Measurements from ENCODE around the gene CPXM2. TPM values are rescaled to one million over a fixed set of nuclear protein-coding genes. Genes with fewer than 3 reads are reported as not detected.

CPXM2 gene
- total RNA-seq, 2 experiments from 2014 or later, result not detected

GRCh38 chr10:123761666-123762230, 129.9 kb downstream of the CPXM2 start:
- Histone ChIP-seq H3K4me3 (ENCODE audit: low read depth, low read length, poor library complexity, severe bottlenecking) (no peak overlapping the region), H4K20me1 (ENCODE audit: insufficient read depth, low read length) (no peaks in the 10 kb centered on the region), H3K9me3 (ENCODE audit: low read length) (no peaks in the 10 kb centered on the region), H3K79me2 (ENCODE audit: insufficient read depth, low read depth, low read length) (no peaks in the 10 kb centered on the region), H2AFZ (ENCODE audit: low read length) (no peak overlapping the region), H3K4me1 (ENCODE audit: insufficient read depth, low read length, poor library complexity, severe bottlenecking) (no peaks in the 10 kb centered on the region), H3K4me2 (ENCODE audit: low read length) (no peak overlapping the region), H3K9me2 (ENCODE audit: insufficient read depth, low read length) (no peaks in the 10 kb centered on the region), H3K36me3 (ENCODE audit: insufficient read depth, low read length) (no peaks in the 10 kb centered on the region), H3K27ac (ENCODE audit: low read depth, low read length, poor library complexity, severe bottlenecking) (no peak overlapping the region)
- ChIA-PET CTCF (ENCODE audit: unreplicated experiment) (no interaction called here), POLR2A (no interaction called here)
- intact Hi-C loops (cut with micrococcal nuclease; ENCODE audit: unreplicated experiment), result no loop called here
- TF ChIP-seq, protein P1, sequence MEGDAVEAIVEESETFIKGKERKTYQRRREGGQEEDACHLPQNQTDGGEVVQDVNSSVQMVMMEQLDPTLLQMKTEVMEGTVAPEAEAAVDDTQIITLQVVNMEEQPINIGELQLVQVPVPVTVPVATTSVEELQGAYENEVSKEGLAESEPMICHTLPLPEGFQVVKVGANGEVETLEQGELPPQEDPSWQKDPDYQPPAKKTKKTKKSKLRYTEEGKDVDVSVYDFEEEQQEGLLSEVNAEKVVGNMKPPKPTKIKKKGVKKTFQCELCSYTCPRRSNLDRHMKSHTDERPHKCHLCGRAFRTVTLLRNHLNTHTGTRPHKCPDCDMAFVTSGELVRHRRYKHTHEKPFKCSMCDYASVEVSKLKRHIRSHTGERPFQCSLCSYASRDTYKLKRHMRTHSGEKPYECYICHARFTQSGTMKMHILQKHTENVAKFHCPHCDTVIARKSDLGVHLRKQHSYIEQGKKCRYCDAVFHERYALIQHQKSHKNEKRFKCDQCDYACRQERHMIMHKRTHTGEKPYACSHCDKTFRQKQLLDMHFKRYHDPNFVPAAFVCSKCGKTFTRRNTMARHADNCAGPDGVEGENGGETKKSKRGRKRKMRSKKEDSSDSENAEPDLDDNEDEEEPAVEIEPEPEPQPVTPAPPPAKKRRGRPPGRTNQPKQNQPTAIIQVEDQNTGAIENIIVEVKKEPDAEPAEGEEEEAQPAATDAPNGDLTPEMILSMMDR (conservative IDR thresholded peaks at IDR 0.05; ENCODE audit: low read length), result no peak
- no peak for TF ChIP-seq EZH2phosphoT487 (IDR thresholded peaks at IDR 0.05; ENCODE audit: borderline replicate concordance, low read depth, low read length)
- DNase-seq (ENCODE audit: low spot score), result no peak
- BruUV-seq (replicated peaks), result no TSS peak

- H3K4me3 ChIP-seq (ENCODE audit: low read depth, low read length, poor library complexity, severe bottlenecking), result no peak overlapping the region
- H3K9me3 ChIP-seq (ENCODE audit: low read length), result no peaks in the 10 kb centered on the region
- no peaks in the 10 kb centered on the region for H3K4me1 ChIP-seq (ENCODE audit: insufficient read depth, low read length, poor library complexity, severe bottlenecking)
- intact Hi-C loops (cut with micrococcal nuclease; ENCODE audit: unreplicated experiment), result no loop called here
- H4K20me1 ChIP-seq (ENCODE audit: insufficient read depth, low read length), result no peaks in the 10 kb centered on the region
- TF ChIP-seq, protein P1 (conservative IDR thresholded peaks at IDR 0.05; ENCODE audit: low read length), result no peak
- TF ChIP-seq EZH2phosphoT487 (IDR thresholded peaks at IDR 0.05; ENCODE audit: borderline replicate concordance, low read depth, low read length), result no peak
- H3K36me3 ChIP-seq (ENCODE audit: insufficient read depth, low read length), result no peaks in the 10 kb centered on the region
- no peaks in the 10 kb centered on the region for H3K9me2 ChIP-seq (ENCODE audit: insufficient read depth, low read length)
- CTCF ChIA-PET (ENCODE audit: unreplicated experiment), result no interaction called here
- H3K27ac ChIP-seq (ENCODE audit: low read depth, low read length, poor library complexity, severe bottlenecking), result no peak overlapping the region
- H2AFZ ChIP-seq (ENCODE audit: low read length), result no peak overlapping the region
- no peak overlapping the region for H3K4me2 ChIP-seq (ENCODE audit: low read length)
- no peaks in the 10 kb centered on the region for H3K79me2 ChIP-seq (ENCODE audit: insufficient read depth, low read depth, low read length)
- no peak for DNase-seq (ENCODE audit: low spot score)
- no TSS peak for BruUV-seq (replicated peaks)
- POLR2A ChIA-PET, result no interaction called here
These were observed 130.6 kb downstream of the CPXM2 start for GRCh38 chr10:123761038-123761428.

GRCh38 chr10:123760356-123761037, 131.1 kb downstream of the CPXM2 start:
- TF ChIP-seq, protein P1 (conservative IDR thresholded peaks at IDR 0.05; ENCODE audit: low read length), result no peak
- no peak for DNase-seq (ENCODE audit: low spot score)
- Histone ChIP-seq H3K9me2 (ENCODE audit: insufficient read depth, low read length) (no peaks in the 10 kb centered on the region), H3K79me2 (ENCODE audit: insufficient read depth, low read depth, low read length) (no peaks in the 10 kb centered on the region), H3K4me2 (ENCODE audit: low read length) (no peak overlapping the region), H2AFZ (ENCODE audit: low read length) (no peak overlapping the region), H3K36me3 (ENCODE audit: insufficient read depth, low read length) (no peaks in the 10 kb centered on the region), H3K27ac (ENCODE audit: low read depth, low read length, poor library complexity, severe bottlenecking) (no peak overlapping the region), H3K4me3 (ENCODE audit: low read depth, low read length, poor library complexity, severe bottlenecking) (no peak overlapping the region), H3K9me3 (ENCODE audit: low read length) (no peaks in the 10 kb centered on the region), H4K20me1 (ENCODE audit: insufficient read depth, low read length) (no peaks in the 10 kb centered on the region), H3K4me1 (ENCODE audit: insufficient read depth, low read length, poor library complexity, severe bottlenecking) (no peaks in the 10 kb centered on the region)
- intact Hi-C loops (cut with micrococcal nuclease; ENCODE audit: unreplicated experiment), result no loop called here
- CTCF ChIA-PET (ENCODE audit: unreplicated experiment), result no interaction called here
- no TSS peak for BruUV-seq (replicated peaks)
- POLR2A ChIA-PET, result no interaction called here

All from OCI-LY7 (cell line).